Measurements from ENCODE around the gene USP10. TPM values are rescaled to one million over a fixed set of nuclear protein-coding genes. Genes with fewer than 3 reads are reported as not detected.
A peak's percentile ranks its signal among the peaks of the same experiment; 100 is the strongest.

The USP10 gene
- total and polyA plus RNA-seq, 4 donors = 28.2 to 46.1 (median 42.0) TPM

DNA sequence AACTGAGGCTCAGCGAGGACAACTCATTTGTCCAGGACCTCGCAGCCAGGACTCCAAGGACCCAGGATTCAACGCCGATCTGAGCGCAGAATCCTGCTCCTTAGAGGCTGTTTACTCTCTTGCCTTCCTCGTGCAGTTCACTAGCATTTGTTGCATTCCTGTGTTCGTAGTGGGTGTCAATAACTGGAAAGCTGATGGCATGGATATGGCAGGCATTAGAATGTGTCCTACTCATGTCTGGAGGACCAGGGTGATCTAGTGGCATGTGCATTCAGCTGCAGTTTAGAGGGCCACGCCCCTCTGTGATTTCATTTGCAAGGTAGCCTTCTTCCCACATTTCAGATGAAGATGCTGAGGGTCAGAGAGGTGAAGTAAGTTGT lies 120.5 kb downstream of the USP10 start:
- peak overlapping the region; percentile 37 to 63 (median 49) for H3K4me3 ChIP-seq (ENCODE audit: low read depth in 1 of 3, low read length in 3 of 3)
- peaks cover 0 to 6% (median 4%) of the 10 kb centered on the region in 4 donors for H3K4me1 ChIP-seq (ENCODE audit: control insufficient read depth in 4 of 4, insufficient read depth in 4 of 4, low read length in 3 of 4)
- WGBS = 55% methylated on average over 8 of the region's 8 CpGs
- no peaks in the 10 kb centered on the region for H3K36me3 ChIP-seq (ENCODE audit: control insufficient read depth in 4 of 4, insufficient read depth in 3 of 4, low read depth in 1 of 4, low read length in 3 of 4)
- no peaks in the 10 kb centered on the region for H3K9me3 ChIP-seq (ENCODE audit: control insufficient read depth in 4 of 4, low read length in 3 of 4)
- peaks cover 0 to 6% (median 2%) of the 10 kb centered on the region in 4 donors for H3K27me3 ChIP-seq (ENCODE audit: control insufficient read depth in 4 of 4, insufficient read depth in 4 of 4, low read length in 3 of 4)
- peak overlapping the region; percentile 65 to 78 for H3K27ac ChIP-seq (ENCODE audit: low read depth in 1 of 2, low read length in 2 of 2)
- peak overlapping the region in 1 of 2 donors; percentile 37 for H3K9ac ChIP-seq (ENCODE audit: low read depth in 1 of 2, low read length in 2 of 2)
- no peak for DNase-seq (ENCODE audit: low spot score)
- TF ChIP-seq YY1 (IDR thresholded peaks at IDR 0.05) (no peak), HNF4A (conservative IDR thresholded peaks at IDR 0.05) (no peak), FOXA2 (IDR thresholded peaks at IDR 0.05) (no peak), EGR1 (IDR thresholded peaks at IDR 0.05; ENCODE audit: low read depth in 2 of 2) (no peak), HNF4G (IDR thresholded peaks at IDR 0.05) (no peak), RXRA (IDR thresholded peaks at IDR 0.05) (no peak), RAD21 (IDR thresholded peaks at IDR 0.05) (no peak), FOXA1 (IDR thresholded peaks at IDR 0.05) (no peak), GABPA (IDR thresholded peaks at IDR 0.05 in 1 of 2, conservative IDR thresholded peaks at IDR 0.05 in 1 of 2) (no peak), TAF1 (conservative IDR thresholded peaks at IDR 0.05) (no peak), JUND (IDR thresholded peaks at IDR 0.05) (no peak), NR2F2 (IDR thresholded peaks at IDR 0.05) (no peak), SP1 (IDR thresholded peaks at IDR 0.05) (no peak)
- TF ChIP-seq, protein P1, sequence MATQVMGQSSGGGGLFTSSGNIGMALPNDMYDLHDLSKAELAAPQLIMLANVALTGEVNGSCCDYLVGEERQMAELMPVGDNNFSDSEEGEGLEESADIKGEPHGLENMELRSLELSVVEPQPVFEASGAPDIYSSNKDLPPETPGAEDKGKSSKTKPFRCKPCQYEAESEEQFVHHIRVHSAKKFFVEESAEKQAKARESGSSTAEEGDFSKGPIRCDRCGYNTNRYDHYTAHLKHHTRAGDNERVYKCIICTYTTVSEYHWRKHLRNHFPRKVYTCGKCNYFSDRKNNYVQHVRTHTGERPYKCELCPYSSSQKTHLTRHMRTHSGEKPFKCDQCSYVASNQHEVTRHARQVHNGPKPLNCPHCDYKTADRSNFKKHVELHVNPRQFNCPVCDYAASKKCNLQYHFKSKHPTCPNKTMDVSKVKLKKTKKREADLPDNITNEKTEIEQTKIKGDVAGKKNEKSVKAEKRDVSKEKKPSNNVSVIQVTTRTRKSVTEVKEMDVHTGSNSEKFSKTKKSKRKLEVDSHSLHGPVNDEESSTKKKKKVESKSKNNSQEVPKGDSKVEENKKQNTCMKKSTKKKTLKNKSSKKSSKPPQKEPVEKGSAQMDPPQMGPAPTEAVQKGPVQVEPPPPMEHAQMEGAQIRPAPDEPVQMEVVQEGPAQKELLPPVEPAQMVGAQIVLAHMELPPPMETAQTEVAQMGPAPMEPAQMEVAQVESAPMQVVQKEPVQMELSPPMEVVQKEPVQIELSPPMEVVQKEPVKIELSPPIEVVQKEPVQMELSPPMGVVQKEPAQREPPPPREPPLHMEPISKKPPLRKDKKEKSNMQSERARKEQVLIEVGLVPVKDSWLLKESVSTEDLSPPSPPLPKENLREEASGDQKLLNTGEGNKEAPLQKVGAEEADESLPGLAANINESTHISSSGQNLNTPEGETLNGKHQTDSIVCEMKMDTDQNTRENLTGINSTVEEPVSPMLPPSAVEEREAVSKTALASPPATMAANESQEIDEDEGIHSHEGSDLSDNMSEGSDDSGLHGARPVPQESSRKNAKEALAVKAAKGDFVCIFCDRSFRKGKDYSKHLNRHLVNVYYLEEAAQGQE (IDR thresholded peaks at IDR 0.05) = no peak
- TF ChIP-seq, protein P2, sequence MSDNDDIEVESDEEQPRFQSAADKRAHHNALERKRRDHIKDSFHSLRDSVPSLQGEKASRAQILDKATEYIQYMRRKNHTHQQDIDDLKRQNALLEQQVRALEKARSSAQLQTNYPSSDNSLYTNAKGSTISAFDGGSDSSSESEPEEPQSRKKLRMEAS (IDR thresholded peaks at IDR 0.05) = no peak
- TF ChIP-seq, protein P3, sequence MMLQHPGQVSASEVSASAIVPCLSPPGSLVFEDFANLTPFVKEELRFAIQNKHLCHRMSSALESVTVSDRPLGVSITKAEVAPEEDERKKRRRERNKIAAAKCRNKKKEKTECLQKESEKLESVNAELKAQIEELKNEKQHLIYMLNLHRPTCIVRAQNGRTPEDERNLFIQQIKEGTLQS (IDR thresholded peaks at IDR 0.05) = no peak

DNA sequence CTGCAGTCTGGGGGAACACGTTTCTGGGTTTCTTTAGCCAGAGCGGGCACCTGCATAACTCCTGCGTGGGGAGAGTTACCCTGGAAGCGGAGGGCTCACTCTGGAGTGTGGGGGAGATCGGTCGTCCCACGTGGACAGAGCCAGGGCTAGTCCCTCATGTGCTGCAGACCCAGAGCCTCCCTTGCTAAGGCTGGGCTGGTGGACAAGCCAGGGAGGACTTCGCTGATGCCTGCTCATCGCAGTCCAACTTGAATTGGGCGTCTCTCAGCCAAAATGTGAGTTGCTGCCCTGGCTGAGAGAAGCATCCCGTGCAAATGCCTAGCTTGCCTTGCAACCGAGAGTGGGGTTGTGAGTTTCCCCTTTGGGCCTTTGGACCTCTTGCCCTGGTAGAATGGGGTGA lies 121.0 kb downstream of the USP10 start:
- TF ChIP-seq RXRA (IDR thresholded peaks at IDR 0.05) = no peak
- TF ChIP-seq FOXA1 (IDR thresholded peaks at IDR 0.05) = no peak
- TF ChIP-seq, protein P1 (IDR thresholded peaks at IDR 0.05) = no peak
- TF ChIP-seq, protein P4, sequence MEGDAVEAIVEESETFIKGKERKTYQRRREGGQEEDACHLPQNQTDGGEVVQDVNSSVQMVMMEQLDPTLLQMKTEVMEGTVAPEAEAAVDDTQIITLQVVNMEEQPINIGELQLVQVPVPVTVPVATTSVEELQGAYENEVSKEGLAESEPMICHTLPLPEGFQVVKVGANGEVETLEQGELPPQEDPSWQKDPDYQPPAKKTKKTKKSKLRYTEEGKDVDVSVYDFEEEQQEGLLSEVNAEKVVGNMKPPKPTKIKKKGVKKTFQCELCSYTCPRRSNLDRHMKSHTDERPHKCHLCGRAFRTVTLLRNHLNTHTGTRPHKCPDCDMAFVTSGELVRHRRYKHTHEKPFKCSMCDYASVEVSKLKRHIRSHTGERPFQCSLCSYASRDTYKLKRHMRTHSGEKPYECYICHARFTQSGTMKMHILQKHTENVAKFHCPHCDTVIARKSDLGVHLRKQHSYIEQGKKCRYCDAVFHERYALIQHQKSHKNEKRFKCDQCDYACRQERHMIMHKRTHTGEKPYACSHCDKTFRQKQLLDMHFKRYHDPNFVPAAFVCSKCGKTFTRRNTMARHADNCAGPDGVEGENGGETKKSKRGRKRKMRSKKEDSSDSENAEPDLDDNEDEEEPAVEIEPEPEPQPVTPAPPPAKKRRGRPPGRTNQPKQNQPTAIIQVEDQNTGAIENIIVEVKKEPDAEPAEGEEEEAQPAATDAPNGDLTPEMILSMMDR (IDR thresholded peaks at IDR 0.05; ENCODE audit: low read depth, low read length, missing input control) = no peak
- TF ChIP-seq SP1 (IDR thresholded peaks at IDR 0.05) = no peak
- no peak for TF ChIP-seq TAF1 (conservative IDR thresholded peaks at IDR 0.05)
- no peak for TF ChIP-seq HNF4A (conservative IDR thresholded peaks at IDR 0.05)
- TF ChIP-seq, protein P2 (IDR thresholded peaks at IDR 0.05) = no peak
- TF ChIP-seq, protein P5, sequence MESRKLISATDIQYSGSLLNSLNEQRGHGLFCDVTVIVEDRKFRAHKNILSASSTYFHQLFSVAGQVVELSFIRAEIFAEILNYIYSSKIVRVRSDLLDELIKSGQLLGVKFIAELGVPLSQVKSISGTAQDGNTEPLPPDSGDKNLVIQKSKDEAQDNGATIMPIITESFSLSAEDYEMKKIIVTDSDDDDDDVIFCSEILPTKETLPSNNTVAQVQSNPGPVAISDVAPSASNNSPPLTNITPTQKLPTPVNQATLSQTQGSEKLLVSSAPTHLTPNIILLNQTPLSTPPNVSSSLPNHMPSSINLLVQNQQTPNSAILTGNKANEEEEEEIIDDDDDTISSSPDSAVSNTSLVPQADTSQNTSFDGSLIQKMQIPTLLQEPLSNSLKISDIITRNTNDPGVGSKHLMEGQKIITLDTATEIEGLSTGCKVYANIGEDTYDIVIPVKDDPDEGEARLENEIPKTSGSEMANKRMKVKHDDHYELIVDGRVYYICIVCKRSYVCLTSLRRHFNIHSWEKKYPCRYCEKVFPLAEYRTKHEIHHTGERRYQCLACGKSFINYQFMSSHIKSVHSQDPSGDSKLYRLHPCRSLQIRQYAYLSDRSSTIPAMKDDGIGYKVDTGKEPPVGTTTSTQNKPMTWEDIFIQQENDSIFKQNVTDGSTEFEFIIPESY (IDR thresholded peaks at IDR 0.05) = no peak
- TF ChIP-seq FOXA2 (IDR thresholded peaks at IDR 0.05) = no peak
- no peak for TF ChIP-seq HNF4G (IDR thresholded peaks at IDR 0.05)
- TF ChIP-seq EGR1 (IDR thresholded peaks at IDR 0.05; ENCODE audit: low read depth in 2 of 2) = no peak
- peaks cover 0 to 6% (median 4%) of the 10 kb centered on the region in 4 donors for H3K4me1 ChIP-seq (ENCODE audit: control insufficient read depth in 4 of 4, insufficient read depth in 4 of 4, low read length in 3 of 4)
- peak overlapping the region in 1 of 2 donors; percentile 37 for H3K9ac ChIP-seq (ENCODE audit: low read depth in 1 of 2, low read length in 2 of 2)
- no peaks in the 10 kb centered on the region for H3K9me3 ChIP-seq (ENCODE audit: control insufficient read depth in 4 of 4, low read length in 3 of 4)
- H3K27ac ChIP-seq (ENCODE audit: low read depth in 1 of 2, low read length in 2 of 2) = peak overlapping the region; percentile 65 to 78
- WGBS = 70% methylated on average over 12 of the region's 12 CpGs
- no peak for DNase-seq (ENCODE audit: low spot score)
- H3K27me3 ChIP-seq (ENCODE audit: control insufficient read depth in 4 of 4, insufficient read depth in 4 of 4, low read length in 3 of 4) = peaks cover 0 to 6% (median 2%) of the 10 kb centered on the region in 4 donors
- H3K4me3 ChIP-seq (ENCODE audit: low read depth in 1 of 3, low read length in 3 of 3) = peak overlapping the region; percentile 20 to 63 (median 37)
- H3K36me3 ChIP-seq (ENCODE audit: control insufficient read depth in 4 of 4, insufficient read depth in 3 of 4, low read depth in 1 of 4, low read length in 3 of 4) = no peaks in the 10 kb centered on the region

Measured in liver (tissue), 9 donors.